ENCODE results near the gene HPSE2.
"Not testable (repeated sequence)": the region's sequence is repeated elsewhere in the genome, so short reads cannot be mapped to it uniquely, and the experiment has no call there.

The HPSE2 gene

GRCh38 chr10:99143651-99144050, 92.0 kb downstream of the HPSE2 start:
- DNase-seq, result no peak

- DNase-seq, result no peak
Observed at GRCh38 chr10:99143011-99143410, 92.6 kb downstream of the HPSE2 start.

GRCh38 chr10:99132897-99133296, 102.8 kb downstream of the HPSE2 start:
- DNase-seq, result not testable (repeated sequence)

GRCh38 chr10:99125879-99126278, 109.8 kb downstream of the HPSE2 start:
- no peak for DNase-seq

GRCh38 chr10:99124376-99124775, 111.3 kb downstream of the HPSE2 start:
- DNase-seq, result no peak

- no peak for DNase-seq
Observed at GRCh38 chr10:99123851-99124250, 111.8 kb downstream of the HPSE2 start.

- no peak for DNase-seq
Observed at GRCh38 chr10:99123336-99123735, 112.3 kb downstream of the HPSE2 start.

- no peak for DNase-seq
Observed at GRCh38 chr10:99119258-99119748, 116.3 kb downstream of the HPSE2 start.

- DNase-seq, result no peak
Observed at GRCh38 chr10:99115703-99116102, 119.9 kb downstream of the HPSE2 start.

GRCh38 chr10:99085358-99085757, 150.3 kb downstream of the HPSE2 start:
- DNase-seq, result no peak

- no peak for DNase-seq
Observed at GRCh38 chr10:99084161-99084560, 151.5 kb downstream of the HPSE2 start.

GRCh38 chr10:99080275-99080945, 155.2 kb downstream of the HPSE2 start:
- DNase-seq, result no peak

- no peak for DNase-seq
Observed at GRCh38 chr10:99062591-99062990, 173.1 kb downstream of the HPSE2 start.

- no peak for DNase-seq
Observed at GRCh38 chr10:99058762-99059161, 176.9 kb downstream of the HPSE2 start.

- DNase-seq, result no peak
Observed at GRCh38 chr10:99057936-99058690, 177.5 kb downstream of the HPSE2 start.

GRCh38 chr10:99045671-99046070, 190.0 kb downstream of the HPSE2 start:
- no peak for DNase-seq

GRCh38 chr10:99042051-99042771, 193.4 kb downstream of the HPSE2 start:
- no peak for DNase-seq

- DNase-seq, result no peak
Observed at GRCh38 chr10:99041468-99041867, 194.2 kb downstream of the HPSE2 start.

- DNase-seq, result no peak
Observed at GRCh38 chr10:99013885-99014284, 221.8 kb downstream of the HPSE2 start.

GRCh38 chr10:99010286-99010685, 225.4 kb downstream of the HPSE2 start:
- DNase-seq, result no peak

GRCh38 chr10:99008054-99008453, 227.6 kb downstream of the HPSE2 start:
- DNase-seq, result no peak

GRCh38 chr10:99007457-99007856, 228.2 kb downstream of the HPSE2 start:
- DNase-seq, result no peak

GRCh38 chr10:99005254-99005653, 230.4 kb downstream of the HPSE2 start:
- DNase-seq, result no peak

- no peak for DNase-seq
Observed at GRCh38 chr10:99004738-99005137, 230.9 kb downstream of the HPSE2 start.
